Activated T-cell treated with anti-CD3 and anti-CD28 coated beads, Interleukin-2, amount 50 U/mL, for 48 hours (primary cell): ENCODE results near the gene SLC25A31.

ENCODE experiments used
- DNase-seq, 2 experiments: peaks; one replicate each; pipeline ENCODE4 v3.0.0-alpha.2; 2020

SLC25A31 gene

DNA sequence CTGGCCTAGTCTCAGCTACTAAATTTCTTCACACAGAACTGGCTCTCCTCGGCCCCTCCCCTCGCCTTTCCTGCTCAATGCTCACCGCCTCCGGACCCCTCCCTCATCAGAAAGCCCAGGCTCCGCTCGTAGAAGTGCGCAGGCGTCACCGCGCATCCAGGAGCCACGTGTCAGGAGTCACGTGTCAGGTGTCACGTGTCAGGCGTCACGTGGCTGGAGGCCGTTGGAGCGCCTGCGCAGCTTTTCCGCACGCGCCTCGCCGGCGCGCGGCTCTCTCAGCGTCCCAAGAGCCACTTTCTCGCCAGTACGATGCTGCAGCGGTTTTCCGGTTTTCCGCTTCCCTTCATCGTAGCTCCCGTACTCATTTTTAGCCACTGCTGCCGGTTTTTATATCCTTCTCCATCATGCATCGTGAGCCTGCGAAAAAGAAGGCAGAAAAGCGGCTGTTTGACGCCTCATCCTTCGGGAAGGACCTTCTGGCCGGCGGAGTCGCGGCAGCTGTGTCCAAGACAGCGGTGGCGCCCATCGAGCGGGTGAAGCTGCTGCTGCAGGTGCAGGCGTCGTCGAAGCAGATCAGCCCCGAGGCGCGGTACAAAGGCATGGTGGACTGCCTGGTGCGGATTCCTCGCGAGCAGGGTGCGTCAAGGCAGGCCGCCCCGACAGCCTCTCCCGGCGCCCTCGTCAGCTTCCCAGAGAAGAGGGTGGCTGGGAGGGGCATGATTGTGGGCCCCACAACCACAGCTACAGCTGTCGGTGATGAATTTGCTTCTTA, at the start of gene SLC25A31:
SLC25A31 (plus strand) TSS at position 259 of the 772 bp plus-strand sequence; CDS start at position 405, 146 bp downstream.
- DNase-seq, result no peak

GRCh38 chr4:127685292-127685691, 44.9 kb upstream of the SLC25A31 start:
- no peak for DNase-seq

DNA sequence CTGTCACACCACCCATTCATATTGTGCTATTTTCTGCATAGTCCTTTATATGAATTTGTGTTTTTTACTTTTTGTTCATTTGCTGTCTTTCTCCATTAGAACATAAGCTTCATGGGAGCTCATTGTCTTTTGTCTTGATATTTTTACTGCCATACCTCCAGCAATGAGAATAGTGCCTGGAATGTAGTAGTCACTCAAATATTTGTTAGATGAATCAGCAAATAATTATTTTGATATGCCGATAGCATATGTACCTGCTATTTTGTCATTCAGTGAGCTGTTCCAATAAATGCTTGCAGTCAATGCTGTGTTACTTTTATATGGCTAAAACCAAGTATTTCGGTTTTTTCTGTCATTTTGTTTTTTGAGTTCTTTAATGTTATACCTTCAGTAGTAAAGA, 43.5 kb upstream of the SLC25A31 start:
- DNase-seq, result no peak

DNA sequence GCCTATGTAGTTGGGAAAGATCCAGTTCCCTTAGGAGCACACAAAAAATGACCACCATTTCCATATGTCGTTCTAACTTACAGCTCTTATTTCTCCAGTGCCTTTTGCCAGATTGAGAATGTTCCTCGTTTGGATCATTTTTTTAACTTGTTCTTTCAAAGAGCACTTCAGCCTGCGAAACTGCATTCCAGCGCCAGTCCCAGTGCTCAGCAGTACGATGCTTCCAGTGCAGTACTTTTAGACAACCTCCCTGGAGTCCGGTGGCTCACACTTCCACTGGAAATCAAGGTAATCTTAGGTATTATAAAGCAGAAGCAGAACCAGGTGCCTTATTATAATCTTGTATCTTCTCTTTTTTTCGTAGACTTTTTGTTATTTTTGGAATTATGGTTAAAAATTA, 42.6 kb upstream of the SLC25A31 start:
- DNase-seq, result no peak

GRCh38 chr4:127698789-127699200, 31.4 kb upstream of the SLC25A31 start:
- DNase-seq, result no peak

DNA sequence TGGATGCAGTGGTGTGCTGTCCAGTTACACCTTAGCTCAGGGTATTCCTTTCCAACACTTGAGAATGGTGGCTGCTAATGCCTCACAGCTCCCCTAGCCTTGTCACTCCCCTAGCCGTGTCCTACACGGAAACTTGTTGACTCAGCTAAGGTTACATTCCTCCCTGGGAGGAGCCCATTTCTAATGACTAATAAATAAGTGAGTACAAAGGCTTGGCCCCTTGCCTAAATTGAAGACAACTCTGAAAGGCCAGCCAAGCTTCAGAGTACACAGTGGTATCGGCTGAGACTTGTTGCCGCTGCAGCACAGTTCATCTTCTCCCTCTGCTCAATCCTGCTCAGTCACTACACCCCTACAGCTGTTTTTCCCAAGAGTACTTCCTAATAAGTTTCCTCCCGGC, 21.2 kb upstream of the SLC25A31 start:
- DNase-seq, result no peak

DNA sequence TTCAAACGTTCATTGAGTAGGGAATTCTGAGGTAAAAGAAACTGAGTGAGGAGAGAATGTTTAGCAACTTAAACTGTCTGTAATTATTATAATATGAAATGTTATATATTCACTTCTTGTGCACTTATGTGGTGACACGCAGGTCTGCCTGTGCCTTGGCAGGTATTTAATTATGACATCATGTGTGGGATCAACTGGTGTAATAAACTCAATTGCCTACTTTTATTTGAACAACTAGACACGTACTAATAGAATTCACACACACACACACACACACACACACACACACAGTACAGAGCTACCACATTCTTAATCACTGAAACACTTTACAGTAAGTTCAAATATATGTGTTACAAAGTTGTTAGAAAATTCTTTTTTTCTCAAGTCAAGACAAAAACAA, 20.7 kb upstream of the SLC25A31 start:
- DNase-seq, result no peak

DNA sequence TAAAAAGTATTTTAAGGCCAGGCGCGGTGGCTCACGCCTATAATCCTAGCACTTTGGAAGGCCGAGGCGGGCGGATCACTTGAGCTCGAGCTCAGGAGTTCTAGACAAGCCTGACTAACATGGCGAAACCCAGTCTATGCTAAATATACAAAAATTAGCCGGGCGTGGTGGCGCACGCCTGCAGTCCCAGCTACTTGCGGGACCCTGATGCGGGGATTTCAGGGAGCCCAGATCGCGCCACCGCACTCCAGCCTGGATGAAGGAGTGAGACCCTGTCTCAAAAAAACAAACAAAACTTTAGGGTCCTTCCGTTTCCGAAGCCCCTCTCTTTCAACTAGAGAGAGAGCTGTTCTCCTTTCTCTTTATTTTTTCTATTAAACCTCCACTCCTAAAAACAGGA, 1.2 kb downstream of the SLC25A31 start:
- no peak for DNase-seq

DNA sequence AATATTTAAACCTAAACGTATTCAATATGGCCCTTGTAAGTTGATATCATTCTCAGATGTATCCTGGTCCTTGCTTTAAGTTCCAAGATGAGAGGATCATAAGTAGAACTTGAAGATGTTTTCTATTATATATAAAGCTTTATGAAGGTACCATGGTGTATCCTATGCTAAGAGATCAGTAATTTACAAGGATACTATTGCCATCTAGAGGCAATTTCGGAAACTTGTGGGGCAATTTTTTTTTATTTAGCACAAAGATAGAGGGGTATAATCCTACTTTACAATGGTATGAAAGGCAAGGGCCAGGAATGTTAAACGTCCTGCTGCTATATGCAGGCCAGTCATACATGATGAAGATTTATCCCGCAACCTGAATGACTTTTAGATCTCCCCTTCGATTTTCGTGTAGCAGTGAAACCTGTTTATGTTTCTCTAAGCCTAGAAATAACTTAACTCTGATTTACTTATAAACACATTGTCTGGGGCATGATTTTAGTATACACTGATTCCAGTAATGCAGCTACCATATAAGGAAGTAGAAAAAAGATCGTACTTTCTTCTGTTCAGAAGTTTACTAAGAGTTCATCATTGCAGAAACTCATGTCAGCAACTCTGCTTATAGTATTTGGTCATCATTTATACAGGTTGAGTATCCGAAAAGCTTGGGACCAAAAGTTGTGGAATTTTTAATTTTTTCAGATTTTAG, 2.6 kb downstream of the SLC25A31 start:
- no peak for DNase-seq

DNA sequence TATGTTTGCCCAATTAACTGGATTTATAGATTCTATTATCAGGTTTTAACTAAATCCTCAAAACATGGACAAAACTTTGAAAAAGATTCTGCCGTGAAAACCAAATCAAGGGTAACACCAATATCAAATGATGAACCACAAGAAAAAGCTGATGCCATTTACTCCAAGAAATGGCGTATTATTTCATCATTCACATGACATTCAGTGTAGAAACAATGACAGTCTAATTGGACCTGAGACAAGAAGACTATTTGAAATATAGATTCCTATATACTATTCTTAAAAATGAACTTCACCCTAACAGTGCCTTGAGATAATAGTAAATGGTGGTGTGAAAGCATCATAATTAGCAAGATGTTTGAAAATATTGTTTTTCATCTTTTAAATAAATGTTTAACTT, 4.8 kb downstream of the SLC25A31 start:
- no peak for DNase-seq

DNA sequence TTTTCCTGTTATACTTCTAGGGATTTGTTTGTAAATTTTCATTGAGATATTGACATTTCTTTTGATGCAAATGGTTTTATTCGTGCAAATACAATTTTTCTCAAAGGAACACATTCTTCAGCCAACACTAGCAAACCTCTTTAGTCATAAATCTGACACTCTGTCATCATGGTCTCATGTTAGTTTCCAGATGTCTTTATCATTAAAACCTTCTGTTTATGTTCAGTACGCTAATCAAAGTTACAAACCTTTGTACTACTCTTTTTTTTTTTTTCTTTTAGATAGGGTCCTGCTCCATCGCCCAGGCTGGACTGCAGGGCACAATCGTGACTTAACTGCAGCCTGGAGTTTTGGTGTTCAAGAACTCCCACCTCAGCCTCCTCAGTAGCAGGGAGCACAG, 7.1 kb downstream of the SLC25A31 start:
- no peak for DNase-seq

- DNase-seq, result no peak
Measured at GRCh38 chr4:127741247-127741646, 11.0 kb downstream of the SLC25A31 start.

DNA sequence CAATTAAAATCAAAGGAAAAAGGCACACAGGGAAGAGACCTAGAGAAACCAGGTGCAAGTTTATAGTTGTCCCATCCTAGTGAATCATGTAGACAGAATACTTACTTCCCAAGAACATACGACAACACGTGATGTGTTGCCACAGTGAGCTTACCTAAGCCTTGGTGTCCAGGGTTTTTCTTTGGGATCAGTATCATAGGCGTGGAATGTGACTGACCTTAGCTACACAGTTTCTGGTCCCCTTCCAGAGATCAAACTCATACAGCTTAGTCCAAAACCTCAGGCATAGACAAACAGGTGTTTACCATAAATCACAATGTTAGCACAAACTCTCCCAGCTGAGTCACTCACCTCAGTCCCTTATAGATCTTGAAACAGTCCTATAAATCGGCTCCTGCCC, 17.7 kb downstream of the SLC25A31 start:
- DNase-seq, result no peak

GRCh38 chr4:127748957-127749356, 18.8 kb downstream of the SLC25A31 start:
- no peak for DNase-seq

GRCh38 chr4:127756906-127757305, 26.7 kb downstream of the SLC25A31 start:
- DNase-seq, result no peak

DNA sequence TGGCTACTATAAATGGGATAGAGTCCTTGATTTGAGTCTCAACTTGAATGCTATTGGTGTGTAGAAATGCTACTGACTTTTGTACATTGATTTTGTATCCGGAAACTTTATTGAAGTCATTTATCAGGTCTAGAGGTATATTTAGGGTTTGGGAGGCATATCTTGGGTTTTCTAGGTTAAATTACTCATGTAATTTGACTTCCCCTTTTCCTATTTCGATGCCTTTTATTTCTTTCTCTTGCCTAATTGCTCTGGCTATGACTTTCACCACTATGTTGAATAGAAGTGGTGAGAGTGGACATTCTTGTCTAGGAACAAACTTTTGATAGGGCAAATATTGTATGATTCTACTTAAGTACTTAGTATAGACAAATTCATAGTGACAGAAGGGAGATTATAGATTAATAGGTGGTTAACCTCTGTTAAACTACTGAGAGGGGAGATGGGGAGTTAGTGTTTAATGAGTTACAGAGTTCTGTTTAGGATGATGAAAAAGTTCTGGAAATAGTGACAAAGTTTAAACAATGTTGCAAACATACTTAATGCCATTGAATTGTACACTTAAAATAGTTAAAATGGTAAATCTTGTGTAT, 29.1 kb downstream of the SLC25A31 start:
- no peak for DNase-seq

DNA sequence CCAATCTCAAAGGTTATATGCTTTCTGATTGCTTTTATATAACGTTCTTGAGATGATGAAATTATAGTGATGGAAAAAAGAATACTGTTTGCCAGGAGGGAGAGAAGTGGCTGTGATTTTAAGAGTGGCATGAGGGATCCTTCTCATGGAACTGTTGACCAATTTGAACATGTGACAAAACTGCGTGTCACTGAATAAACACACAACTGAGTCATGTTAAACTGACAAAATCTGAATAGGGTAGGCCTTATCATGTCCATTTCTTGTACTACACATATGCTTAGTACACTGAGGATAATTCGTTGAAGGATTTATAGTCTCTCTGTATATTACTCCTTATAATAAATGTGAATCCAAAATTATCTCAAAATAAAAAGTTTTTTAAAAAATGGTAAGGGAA, 29.7 kb downstream of the SLC25A31 start:
- no peak for DNase-seq

DNA sequence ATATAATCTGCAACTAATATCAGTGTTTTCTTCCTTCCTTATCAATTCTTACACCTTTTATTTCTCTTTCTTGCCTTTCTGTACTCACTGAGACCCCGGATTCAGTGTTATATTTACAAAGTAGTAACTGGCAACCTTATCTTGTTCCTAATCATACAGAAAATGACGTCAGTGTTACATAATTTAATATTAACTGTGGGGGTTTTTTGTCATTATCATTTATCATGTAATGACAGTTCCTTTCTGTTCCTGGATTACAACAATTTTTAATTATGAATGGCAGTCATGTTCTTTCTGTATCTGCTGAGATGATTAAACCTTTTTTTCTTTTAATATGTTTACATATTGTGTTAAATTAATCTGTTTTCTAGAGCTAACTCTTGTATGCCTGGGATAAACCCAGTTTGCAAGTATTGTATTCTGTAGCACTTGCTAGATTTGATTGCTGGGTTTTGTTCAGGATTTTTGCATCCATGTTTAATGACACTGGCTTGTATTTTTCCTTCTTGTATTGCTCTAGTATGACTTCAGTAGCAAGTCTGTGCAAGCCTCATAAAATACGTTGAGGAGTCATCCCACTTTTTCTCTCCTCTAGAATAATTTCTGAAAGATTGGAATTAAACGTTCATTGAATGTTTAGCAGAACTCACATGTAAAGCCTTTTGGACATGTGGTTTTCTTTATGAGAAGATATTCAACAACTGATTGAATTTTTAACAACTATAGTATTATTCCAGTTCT, 41.5 kb downstream of the SLC25A31 start:
- no peak for DNase-seq

DNA sequence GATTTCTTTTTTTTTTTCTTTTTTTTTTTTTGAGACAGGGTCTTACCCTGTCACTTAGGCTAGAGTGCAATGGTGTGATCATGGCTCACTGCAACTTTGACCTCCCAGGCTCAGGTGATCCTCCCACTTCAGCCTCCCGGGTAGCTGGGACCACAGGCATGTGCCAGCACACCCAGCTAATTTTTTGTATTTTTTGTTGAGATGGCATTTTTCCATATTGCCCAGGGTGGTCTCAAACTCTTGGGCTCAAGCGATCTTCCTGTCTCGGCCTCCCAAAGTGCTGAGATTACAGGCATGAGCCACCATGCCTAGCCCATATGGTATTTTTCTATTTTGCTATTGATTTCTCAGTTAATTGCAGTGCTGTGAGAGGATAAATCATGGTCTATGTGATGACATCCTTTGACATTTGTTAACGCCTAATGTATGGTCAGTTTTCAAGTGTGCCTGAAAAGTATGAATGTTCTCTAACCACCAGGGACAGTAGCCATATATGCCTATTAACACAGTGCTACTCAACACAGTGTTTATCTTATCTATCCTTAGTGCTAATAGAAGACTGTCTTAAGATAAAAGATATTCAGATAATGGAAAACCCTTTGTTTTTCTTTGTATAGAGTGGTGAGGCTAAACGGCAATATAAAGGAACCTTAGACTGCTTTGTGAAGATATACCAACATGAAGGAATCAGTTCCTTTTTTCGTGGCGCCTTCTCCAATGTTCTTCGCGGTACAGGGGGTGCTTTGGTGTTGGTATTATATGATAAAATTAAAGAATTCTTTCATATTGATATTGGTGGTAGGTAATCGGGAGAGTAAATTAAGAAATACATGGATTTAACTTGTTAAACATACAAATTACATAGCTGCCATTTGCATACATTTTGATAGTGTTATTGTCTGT, 42.8 kb downstream of the SLC25A31 start:
- DNase-seq, result no peak

- DNase-seq, result no peak
Measured at GRCh38 chr4:127775843-127776242, 45.6 kb downstream of the SLC25A31 start.

DNA sequence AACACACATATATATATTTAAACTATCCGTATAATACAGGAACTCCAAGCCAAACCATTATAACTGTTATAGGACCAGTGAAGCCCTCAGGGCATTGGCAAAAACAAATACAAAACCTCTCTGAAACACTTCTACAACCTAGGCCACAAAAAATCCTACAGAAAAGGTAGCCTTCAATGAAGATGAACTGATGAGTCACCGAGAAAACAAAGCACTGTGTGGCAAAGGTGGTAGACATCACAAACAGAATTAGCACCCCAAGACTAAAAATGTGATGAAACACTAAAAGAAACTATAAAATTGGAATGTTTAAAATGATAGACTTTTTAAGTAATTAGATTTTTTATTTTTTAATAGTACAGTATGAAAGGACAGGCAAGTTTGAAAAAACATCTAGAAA, 46.4 kb downstream of the SLC25A31 start:
- no peak for DNase-seq

DNA sequence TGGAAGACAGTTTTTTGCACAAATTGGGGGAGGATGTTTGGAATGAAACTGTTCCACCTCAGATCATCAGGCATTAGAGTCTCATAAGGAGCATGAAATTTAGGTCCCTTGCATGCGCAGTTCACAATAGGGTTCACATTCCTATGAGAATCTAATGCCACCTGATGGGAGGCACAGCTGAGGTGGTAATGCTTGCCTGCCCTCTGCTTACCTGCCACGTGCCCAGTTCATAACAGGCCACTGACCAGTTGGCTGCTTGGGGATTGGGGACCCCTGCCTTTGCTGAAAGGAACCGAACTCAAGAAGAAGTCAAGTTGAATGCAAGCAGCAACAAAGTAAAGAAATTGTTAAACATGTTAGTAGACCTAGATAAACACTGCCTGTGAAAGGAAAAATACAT, 47.3 kb downstream of the SLC25A31 start:
- no peak for DNase-seq
